AG04449 (cell line): ENCODE data around the gene SCFD2.
"Not testable (repeated sequence)": the region's sequence is repeated elsewhere in the genome, so short reads cannot be mapped to it uniquely, and the experiment has no call there.

Experiments
- CTCF ChIA-PET: fragments of 350-600 bp; formaldehyde crosslinking; extraction: SDS; loops from one replicate; lab custom pipeline; 2021; ENCODE audit warnings: antibody characterized with exemption; lab: Yijun Ruan, JAX
- POLR2A ChIA-PET: fragments of 400-600, 350-600 bp; formaldehyde crosslinking; extraction: SDS; loops from one replicate; lab custom pipeline; 2020; ENCODE audit warnings: antibody characterized with exemption, inconsistent platforms; lab: Yijun Ruan, JAX
- DNase-seq: peaks from one replicate; pipeline ENCODE4 v3.0.0-alpha.2; 2010; ENCODE audit warnings: low read depth, low spot score
- H3K4me3 ChIP-seq: 2 replicates; pipeline ENCODE4 v1.5.1; 2011; ENCODE audit warnings: low read depth, mild to moderate bottlenecking, control low read depth, low read length
- TF ChIP-seq, protein P1 (sequence below): IDR thresholded peaks from one replicate; pipeline ENCODE4 v1.5.1; 2011; ENCODE audit warnings: mild to moderate bottlenecking, moderate library complexity, low read length, control low read depth, inconsistent platforms; ENCODE audit not compliant: insufficient read depth; ENCODE audit errors: missing control alignments

SCFD2 gene

DNA sequence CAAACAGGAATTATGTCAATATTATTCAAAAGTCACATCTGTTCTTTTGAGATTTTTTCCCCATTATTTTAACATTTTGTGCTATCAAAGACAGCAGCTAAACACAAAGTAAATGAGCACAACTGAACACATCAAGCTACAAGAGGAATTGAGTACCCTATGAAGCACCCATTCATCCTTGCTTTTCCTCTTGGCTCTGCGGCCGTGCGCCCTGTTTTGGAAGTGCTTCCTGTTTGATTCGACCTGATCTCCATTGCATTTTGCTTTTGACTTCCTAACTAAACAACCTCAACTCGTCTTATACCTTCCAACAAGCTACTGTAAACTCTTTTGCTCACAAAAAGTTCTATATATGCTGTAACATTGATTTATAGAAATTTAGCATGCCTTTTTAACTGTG, 85.0 kb downstream of the SCFD2 start:
- no peak overlapping the region for H3K4me3 ChIP-seq
- TF ChIP-seq, protein P1, sequence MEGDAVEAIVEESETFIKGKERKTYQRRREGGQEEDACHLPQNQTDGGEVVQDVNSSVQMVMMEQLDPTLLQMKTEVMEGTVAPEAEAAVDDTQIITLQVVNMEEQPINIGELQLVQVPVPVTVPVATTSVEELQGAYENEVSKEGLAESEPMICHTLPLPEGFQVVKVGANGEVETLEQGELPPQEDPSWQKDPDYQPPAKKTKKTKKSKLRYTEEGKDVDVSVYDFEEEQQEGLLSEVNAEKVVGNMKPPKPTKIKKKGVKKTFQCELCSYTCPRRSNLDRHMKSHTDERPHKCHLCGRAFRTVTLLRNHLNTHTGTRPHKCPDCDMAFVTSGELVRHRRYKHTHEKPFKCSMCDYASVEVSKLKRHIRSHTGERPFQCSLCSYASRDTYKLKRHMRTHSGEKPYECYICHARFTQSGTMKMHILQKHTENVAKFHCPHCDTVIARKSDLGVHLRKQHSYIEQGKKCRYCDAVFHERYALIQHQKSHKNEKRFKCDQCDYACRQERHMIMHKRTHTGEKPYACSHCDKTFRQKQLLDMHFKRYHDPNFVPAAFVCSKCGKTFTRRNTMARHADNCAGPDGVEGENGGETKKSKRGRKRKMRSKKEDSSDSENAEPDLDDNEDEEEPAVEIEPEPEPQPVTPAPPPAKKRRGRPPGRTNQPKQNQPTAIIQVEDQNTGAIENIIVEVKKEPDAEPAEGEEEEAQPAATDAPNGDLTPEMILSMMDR: no peak
- ChIA-PET POLR2A (no interaction called here), CTCF (no interaction called here)
- DNase-seq: no peak

DNA sequence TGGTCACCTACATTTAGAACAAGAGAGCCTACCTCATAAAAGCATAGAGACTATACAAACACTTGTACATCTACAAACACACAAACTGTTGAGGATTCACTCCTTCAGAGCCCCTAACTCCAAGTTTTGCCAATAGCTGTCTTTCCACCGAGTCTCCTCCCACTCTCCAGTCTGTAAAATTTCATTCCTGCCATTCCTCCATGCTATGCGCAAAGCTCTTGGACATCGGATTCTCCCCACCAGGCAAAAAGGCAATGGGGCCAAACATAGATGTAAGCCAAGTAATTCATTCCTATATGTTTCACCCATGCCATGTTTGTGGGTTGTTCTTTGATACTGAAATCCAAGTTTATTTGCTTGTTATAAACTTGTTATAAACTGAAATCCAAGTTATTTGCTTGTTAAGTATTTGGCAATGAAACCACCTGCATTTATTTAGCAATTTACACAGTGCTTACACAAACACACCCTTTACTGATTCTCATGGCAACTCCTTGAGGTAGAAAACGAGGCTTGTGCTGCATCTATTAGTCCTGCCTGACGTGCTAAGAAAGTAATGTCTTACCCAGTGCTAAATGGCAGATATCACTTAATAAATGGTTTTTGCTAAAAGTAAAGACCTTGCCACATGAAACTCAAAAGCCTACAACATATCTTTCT, 91.1 kb downstream of the SCFD2 start:
- DNase-seq: no peak
- TF ChIP-seq, protein P1: no peak
- CTCF ChIA-PET: interaction anchor here (1.0 kb wide), 1 partner anchor 11 kb away, joined by 3 read pairs; no protein-coding TSS in a partner anchor
- no peak overlapping the region for H3K4me3 ChIP-seq
- POLR2A ChIA-PET: no interaction called here

DNA sequence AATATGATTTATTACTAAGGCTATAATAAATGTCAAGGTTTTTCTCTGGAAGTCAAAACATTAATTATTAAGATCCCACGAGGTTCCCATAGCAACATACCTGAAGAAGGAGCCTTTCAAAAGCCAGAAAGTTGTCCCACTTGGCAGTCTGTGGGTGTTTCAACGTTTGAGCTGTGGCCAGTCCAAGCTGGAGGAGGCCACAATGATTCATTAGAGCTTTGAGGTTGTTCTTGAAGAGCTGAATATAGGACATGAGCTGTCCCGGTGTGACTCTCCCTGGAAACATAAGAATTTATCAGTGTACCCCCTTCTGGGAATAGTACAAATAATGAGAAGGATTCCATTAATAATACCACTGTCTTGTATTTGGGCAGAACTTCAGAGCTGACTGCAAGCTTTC, 92.1 kb downstream of the SCFD2 start:
- TF ChIP-seq, protein P1: no peak
- H3K4me3 ChIP-seq: no peak overlapping the region
- ChIA-PET POLR2A (interaction anchor here (0.5 kb wide), 1 partner anchor 470 kb away, joined by 3 read pairs; no protein-coding TSS in a partner anchor), CTCF (interaction anchor here (1.0 kb wide), 1 partner anchor 12 kb away, joined by 3 read pairs; no protein-coding TSS in a partner anchor)
- peak; percentile 19 for DNase-seq

DNA sequence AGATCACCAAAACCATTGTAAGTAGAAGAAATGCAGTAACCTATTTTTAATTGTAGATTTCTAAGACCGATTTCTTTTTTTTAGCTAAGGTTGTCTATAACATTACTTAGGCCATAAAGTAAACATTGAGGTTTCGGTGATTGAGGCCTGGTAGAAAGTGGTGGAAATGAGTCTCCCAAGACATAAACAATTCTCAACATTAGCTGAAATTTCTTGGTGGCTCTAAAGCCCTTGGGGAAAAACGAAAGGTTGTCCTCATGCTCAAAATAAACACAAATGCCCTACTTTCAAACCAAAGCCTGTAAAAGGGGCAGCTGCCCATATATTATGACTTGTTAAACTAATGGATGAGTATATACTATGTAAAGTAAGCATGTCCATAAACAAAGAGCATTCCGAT, 98.8 kb downstream of the SCFD2 start:
- TF ChIP-seq, protein P1: no peak
- ChIA-PET POLR2A (no interaction called here), CTCF (no interaction called here)
- no peak overlapping the region for H3K4me3 ChIP-seq
- DNase-seq: no peak

DNA sequence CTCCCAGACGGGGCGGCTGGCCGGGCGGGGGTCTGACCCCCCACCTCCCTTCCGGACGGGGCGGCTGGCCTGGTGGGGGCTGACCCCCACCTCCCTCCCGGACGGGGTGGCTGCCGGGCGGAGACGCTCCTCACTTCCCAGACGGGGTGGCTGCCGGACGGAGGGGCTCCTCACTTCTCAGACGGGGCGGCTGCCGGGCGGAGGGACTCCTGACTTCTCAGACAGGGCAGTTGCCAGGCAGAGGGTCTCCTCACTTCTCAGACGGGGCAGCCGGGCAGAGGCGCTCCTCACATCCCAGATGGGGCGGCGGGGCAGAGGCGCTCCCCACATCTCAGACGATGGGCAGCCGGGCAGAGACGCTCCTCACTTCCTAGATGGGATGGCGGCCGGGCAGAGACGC, 109.9 kb downstream of the SCFD2 start:
- DNase-seq, POLR2A ChIA-PET, CTCF ChIA-PET, H3K4me3 ChIP-seq: not testable (repeated sequence)

DNA sequence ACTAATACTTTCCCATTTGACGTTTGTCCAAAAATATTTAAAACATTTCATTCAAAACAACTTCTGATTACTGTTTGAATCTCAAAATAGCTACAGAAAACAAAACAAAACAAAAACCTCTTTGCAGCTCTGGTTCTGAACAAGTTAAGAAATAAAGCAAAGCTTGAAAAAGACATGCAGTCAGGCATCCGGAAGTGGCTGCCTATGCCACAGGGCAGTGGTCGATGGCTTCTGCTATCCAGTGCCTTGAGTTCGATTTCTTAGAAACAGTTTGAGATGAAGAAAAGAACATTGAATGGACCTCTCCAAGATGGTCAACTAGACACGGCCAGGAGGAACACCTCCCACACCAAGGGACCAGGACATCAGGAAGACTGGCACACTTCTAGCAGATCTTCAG, 125.3 kb downstream of the SCFD2 start:
- TF ChIP-seq, protein P1: no peak
- no peak overlapping the region for H3K4me3 ChIP-seq
- ChIA-PET POLR2A (no interaction called here), CTCF (no interaction called here)
- no peak for DNase-seq

DNA sequence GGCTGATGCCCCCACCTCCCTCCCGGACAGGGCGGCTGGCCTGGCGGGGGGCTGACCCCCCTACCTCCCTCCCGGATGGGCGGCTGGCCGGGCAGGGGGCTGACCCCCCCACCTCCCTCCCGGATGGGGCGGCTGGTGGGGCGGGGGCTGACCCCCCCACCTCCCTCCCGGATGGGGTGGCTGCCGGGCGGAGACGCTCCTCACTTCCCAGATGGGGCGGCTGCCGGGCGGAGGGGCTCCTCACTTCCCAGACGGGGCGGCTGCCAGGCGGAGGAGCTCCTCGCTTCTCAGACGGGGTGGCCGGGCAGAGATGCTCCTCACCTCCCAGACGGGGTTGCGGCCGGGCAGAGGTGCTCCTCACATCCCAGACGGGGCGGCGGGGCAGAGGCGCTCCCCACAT, 127.5 kb downstream of the SCFD2 start:
- POLR2A ChIA-PET, CTCF ChIA-PET, H3K4me3 ChIP-seq, DNase-seq: not testable (repeated sequence)

DNA sequence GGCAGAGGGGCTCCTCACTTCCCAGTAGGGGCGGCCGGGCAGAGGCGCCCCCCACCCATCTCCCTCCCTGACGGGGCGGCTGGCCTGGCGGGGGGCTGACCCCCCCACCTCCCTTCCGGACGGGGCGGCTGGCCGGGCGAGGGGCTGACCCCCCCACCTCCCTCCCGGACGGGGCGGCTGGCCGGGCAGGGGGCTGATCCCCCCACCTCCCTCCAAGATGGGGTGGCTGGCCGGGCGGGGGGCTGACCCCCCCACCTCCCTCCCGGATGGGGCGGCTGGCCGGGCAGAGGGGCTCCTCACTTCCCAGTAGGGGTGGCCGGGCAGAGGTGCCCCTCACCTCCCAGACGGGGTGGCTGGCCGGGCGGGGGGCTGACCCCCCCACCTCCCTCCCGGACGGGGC, 128.1 kb downstream of the SCFD2 start:
- H3K4me3 ChIP-seq, DNase-seq, CTCF ChIA-PET, POLR2A ChIA-PET: not testable (repeated sequence)

DNA sequence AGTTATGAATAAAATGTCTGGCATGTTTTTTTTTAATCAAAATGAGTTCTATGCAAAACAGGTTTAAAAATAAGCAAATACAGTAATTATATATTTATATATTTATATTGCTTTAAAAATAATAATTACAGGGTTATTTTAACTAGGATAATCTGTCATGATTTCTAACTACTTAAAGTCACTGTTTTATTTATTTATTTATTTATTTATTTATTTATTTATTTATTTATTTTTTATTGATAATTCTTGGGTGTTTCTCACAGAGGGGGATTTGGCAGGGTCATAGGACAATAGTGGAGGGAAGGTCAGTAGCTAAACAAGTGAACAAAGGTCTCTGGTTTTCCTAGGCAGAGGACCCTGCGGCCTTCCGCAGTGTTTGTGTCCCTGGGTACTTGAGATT, 129.2 kb downstream of the SCFD2 start:
- CTCF ChIA-PET, H3K4me3 ChIP-seq, DNase-seq, POLR2A ChIA-PET: not testable (repeated sequence)
